Brain microvascular endothelial cell (primary cell): ENCODE results near the gene SLC25A25.

Experiments
- DNase-seq: peaks from one replicate; pipeline ENCODE4 v3.0.0-alpha.2; 2020
- H3K27ac ChIP-seq: fragments of 250-450 bp; sonication (Bioruptor Pico); 2 replicates; pipeline ENCODE4 v1.5.1; 2020; ENCODE audit warnings: mild to moderate bottlenecking, moderate library complexity
- H3K27me3 ChIP-seq: fragments of 250-450 bp; sonication (Bioruptor Pico); replicated peaks from 2 replicates; pipeline ENCODE4 v1.5.1; 2020; ENCODE audit warnings: mild to moderate bottlenecking
- H3K36me3 ChIP-seq: fragments of 250-450 bp; sonication (Bioruptor Pico); replicated peaks from 2 replicates; pipeline ENCODE4 v1.5.1; 2020; ENCODE audit warnings: mild to moderate bottlenecking
- H3K4me3 ChIP-seq: 2 replicates; pipeline ENCODE4 v1.5.1; 2011; ENCODE audit warnings: low read depth, mild to moderate bottlenecking, control low read depth, low read length, moderate library complexity
- in situ Hi-C: cut with HindIII; loops from 2 replicates; pipeline ENCODE4 v1.10.0; 2017; ENCODE audit warnings: low sequenced_read_pairs, low pct_ligation_motif_present
- TF ChIP-seq, protein P1 (sequence below): IDR thresholded peaks from 2 replicates; pipeline ENCODE4 v1.5.1; 2011; ENCODE audit warnings: low read depth, mild to moderate bottlenecking, moderate library complexity, low read length, control low read depth, inconsistent platforms; ENCODE audit errors: missing control alignments

Gene SLC25A25

DNA sequence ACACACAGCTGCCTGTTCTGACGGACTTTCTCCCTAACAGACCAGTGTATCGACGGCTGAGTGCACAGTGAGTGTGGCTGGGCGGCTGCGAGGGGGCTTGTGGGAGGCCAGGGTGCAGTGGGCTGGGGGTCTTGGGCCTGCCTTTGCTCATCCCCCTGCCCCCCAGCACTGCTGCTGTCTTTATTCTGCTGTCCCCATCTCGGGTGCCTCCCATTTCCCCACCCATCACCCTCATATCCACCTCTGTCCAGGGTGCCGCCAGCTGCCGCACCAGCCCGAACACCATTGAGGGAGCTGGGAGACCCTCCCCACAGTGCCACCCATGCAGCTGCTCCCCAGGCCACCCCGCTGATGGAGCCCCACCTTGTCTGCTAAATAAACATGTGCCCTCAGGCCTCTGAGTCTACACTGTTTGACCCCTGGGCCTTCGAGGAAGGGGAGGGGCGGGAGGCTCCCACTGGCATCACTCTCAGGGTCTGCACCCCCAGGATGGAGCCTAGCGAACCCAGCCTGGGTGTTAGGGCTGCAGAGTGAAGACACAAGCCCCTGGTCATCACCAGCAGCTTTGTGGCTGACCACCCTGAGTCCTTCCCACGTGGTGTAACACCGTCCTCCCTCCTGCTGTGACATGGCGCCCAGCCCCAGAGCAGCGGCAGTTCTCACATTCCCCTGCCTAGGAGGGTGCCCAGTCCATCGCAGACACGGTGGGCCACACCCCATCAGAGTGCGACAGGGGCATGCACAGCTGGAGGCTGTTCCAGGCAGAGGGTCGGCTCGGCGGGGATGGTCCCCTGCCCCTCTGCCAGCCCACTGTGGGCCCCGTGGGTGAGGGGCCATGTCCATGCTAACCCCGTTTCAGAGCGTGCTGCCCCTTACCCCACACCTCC lies 85.3 kb downstream of the SLC25A25 start:
- H3K27ac ChIP-seq = no peak overlapping the region
- no peak for DNase-seq
- no peaks in the 10 kb centered on the region for H3K27me3 ChIP-seq
- H3K36me3 ChIP-seq = no peaks in the 10 kb centered on the region
- TF ChIP-seq, protein P1, sequence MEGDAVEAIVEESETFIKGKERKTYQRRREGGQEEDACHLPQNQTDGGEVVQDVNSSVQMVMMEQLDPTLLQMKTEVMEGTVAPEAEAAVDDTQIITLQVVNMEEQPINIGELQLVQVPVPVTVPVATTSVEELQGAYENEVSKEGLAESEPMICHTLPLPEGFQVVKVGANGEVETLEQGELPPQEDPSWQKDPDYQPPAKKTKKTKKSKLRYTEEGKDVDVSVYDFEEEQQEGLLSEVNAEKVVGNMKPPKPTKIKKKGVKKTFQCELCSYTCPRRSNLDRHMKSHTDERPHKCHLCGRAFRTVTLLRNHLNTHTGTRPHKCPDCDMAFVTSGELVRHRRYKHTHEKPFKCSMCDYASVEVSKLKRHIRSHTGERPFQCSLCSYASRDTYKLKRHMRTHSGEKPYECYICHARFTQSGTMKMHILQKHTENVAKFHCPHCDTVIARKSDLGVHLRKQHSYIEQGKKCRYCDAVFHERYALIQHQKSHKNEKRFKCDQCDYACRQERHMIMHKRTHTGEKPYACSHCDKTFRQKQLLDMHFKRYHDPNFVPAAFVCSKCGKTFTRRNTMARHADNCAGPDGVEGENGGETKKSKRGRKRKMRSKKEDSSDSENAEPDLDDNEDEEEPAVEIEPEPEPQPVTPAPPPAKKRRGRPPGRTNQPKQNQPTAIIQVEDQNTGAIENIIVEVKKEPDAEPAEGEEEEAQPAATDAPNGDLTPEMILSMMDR = no peak
- in situ Hi-C loops = no loop called here
- no peak overlapping the region for H3K4me3 ChIP-seq

DNA sequence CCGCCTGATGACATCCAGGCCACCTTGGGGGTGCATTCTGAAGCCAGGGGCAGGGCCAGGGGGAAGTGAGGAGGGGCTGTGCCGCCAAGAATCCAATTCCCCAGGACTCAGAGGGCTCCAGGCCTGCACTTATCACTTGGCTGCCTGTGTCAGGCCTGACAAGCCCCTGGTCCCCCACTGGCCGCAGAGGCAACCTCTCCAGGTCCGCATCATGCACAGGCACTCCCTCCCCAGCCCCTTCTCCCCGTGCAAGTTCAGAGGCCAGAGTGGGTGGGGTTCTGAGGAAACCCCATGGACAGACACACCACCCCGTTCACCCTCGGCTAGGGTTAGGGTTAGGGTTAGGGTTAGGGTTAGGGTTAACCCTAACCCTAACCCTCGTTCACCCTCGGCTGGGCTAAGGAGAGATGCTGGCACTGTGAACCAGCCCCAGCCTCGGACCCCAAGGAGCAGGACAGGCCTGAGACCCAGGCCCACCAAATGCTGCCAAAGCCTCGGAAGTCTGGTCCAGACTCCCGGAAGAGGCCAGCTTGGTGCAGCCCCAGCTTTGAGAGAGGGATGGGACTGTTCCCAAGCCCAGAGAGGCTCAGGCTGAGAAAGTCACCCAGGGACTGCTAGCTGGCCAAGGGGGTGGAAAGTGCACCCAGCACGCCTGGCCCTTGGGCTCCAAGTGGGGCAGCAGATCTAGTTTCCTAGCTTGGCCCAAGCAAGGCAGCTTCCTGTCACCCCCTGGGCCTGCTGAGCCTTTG lies 86.1 kb downstream of the SLC25A25 start:
- in situ Hi-C loops = no loop called here
- Histone ChIP-seq H3K4me3 (no peak overlapping the region), H3K27ac (no peak overlapping the region), H3K27me3 (no peaks in the 10 kb centered on the region), H3K36me3 (no peaks in the 10 kb centered on the region)
- TF ChIP-seq, protein P1 = no peak
- no peak for DNase-seq

- Histone ChIP-seq H3K27ac (no peak overlapping the region), H3K36me3 (no peaks in the 10 kb centered on the region), H3K4me3 (no peak overlapping the region), H3K27me3 (no peaks in the 10 kb centered on the region)
- TF ChIP-seq, protein P1 = no peak
- in situ Hi-C loops = no loop called here
- no peak for DNase-seq
These were observed 87.9 kb downstream of the SLC25A25 start for GRCh38 chr9:128155736-128156500.
